Endothelial cell (in vitro differentiated cells): ENCODE data around the gene RPS6KA2. TPM values are rescaled to one million over a fixed set of nuclear protein-coding genes. Genes with fewer than 3 reads are reported as not detected.

Experiments used
- DNase-seq: peaks from one replicate; pipeline ENCODE4 v3.0.0; 2021; ENCODE audit warnings: low spot score
- H3K27ac Mint-ChIP-seq: one replicate; pipeline ENCODE4 v1.8.0; 2021; ENCODE audit warnings: mixed read lengths, inconsistent platforms; ENCODE audit not compliant: unreplicated experiment
- H3K27me3 Mint-ChIP-seq: one replicate; pipeline ENCODE4 v1.8.0; 2021; ENCODE audit warnings: mild to moderate bottlenecking, moderate library complexity, mixed read lengths, inconsistent platforms; ENCODE audit not compliant: unreplicated experiment
- H3K36me3 Mint-ChIP-seq: one replicate; pipeline ENCODE4 v1.8.0; 2021; ENCODE audit warnings: mild to moderate bottlenecking, low read depth, mixed read lengths, inconsistent platforms; ENCODE audit not compliant: unreplicated experiment
- H3K4me1 Mint-ChIP-seq: one replicate; pipeline ENCODE4 v1.8.0; 2021; ENCODE audit warnings: mild to moderate bottlenecking, mixed read lengths, inconsistent platforms; ENCODE audit not compliant: unreplicated experiment
- H3K4me3 Mint-ChIP-seq: one replicate; pipeline ENCODE4 v1.8.0; 2021; ENCODE audit warnings: mild to moderate bottlenecking, mixed read lengths, inconsistent platforms; ENCODE audit not compliant: unreplicated experiment
- H3K9me3 Mint-ChIP-seq: one replicate; pipeline ENCODE4 v1.8.0; 2021; ENCODE audit warnings: mixed read lengths, inconsistent platforms; ENCODE audit not compliant: unreplicated experiment
- CTCF ChIP-seq: fragments of 200-600 bp; sonication (generic); IDR thresholded peaks from one replicate; pipeline ENCODE4 v1.5.0; 2021; ENCODE audit warnings: antibody characterized with exemption; ENCODE audit not compliant: unreplicated experiment
- total RNA-seq: library from RNA; stranded (reverse); fragmentation: NEBNext Ultra II Directional; extraction: Animal tissue kit (Norgen Biotek cat#: 25700); gene quantifications from one replicate; pipeline ENCODE4 v1.2.1, GENCODE V29; 2021; ENCODE audit not compliant: unreplicated experiment

RPS6KA2 gene
- total RNA-seq, 1 donor from 2014 or later: 105 TPM

GRCh38 chr6:166616261-166617238, 10.5 kb downstream of the RPS6KA2 start:
- no peak for DNase-seq
- Mint-ChIP-seq H3K9me3 (no peaks in the 10 kb centered on the region), H3K4me1 (peaks cover 84% of the 10 kb centered on the region), H3K27ac (peak overlapping the region; percentile 74), H3K27me3 (peaks cover 15% of the 10 kb centered on the region), H3K4me3 (peak overlapping the region; percentile 65), H3K36me3 (peaks cover 44% of the 10 kb centered on the region)
- TF ChIP-seq CTCF: no peak

- no peak for TF ChIP-seq CTCF
- H3K4me1 Mint-ChIP-seq: peaks cover 89% of the 10 kb centered on the region
- no peak for DNase-seq
- H3K36me3 Mint-ChIP-seq: peaks cover 44% of the 10 kb centered on the region
- H3K9me3 Mint-ChIP-seq: no peaks in the 10 kb centered on the region
- H3K27me3 Mint-ChIP-seq: peaks cover 15% of the 10 kb centered on the region
- peak overlapping the region; percentile 98 for H3K27ac Mint-ChIP-seq
- H3K4me3 Mint-ChIP-seq: peak overlapping the region; percentile 86
Measured at GRCh38 chr6:166615059-166615770, 11.8 kb downstream of the RPS6KA2 start.

DNA sequence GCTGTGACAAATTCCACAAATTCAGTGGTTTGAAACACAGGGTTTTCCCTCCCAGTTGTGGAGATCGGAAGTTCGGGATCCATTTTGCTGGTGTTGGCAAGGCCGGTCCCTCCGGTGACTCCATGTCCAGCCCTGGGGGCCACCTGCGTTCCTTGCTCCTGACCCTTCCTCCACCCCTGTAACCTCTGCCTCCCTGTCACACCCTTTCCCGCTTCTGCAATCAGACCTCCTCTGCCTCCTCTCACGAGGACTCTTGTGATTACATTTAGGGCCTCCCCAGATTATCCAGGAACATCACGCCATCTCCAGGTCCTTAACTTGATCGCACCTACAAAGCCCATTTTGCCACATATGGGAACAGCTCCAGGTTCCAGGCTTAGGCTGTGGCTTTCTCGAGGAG, 12.5 kb downstream of the RPS6KA2 start:
- peak overlapping the region; percentile 98 for H3K27ac Mint-ChIP-seq

GRCh38 chr6:166614171-166614583, 12.9 kb downstream of the RPS6KA2 start:
- peaks cover 42% of the 10 kb centered on the region for H3K36me3 Mint-ChIP-seq
- peaks cover 13% of the 10 kb centered on the region for H3K27me3 Mint-ChIP-seq
- H3K27ac Mint-ChIP-seq: peak overlapping the region; percentile 98
- H3K9me3 Mint-ChIP-seq: no peaks in the 10 kb centered on the region
- TF ChIP-seq CTCF: no peak
- no peak for DNase-seq
- H3K4me3 Mint-ChIP-seq: peak overlapping the region; percentile 86
- peaks cover 85% of the 10 kb centered on the region for H3K4me1 Mint-ChIP-seq

More for the DNA sequence above, 12.5 kb downstream of the RPS6KA2 start:
- no peak for TF ChIP-seq CTCF
- Mint-ChIP-seq H3K4me1 (peaks cover 88% of the 10 kb centered on the region), H3K27me3 (peaks cover 13% of the 10 kb centered on the region), H3K4me3 (peak overlapping the region; percentile 86), H3K9me3 (no peaks in the 10 kb centered on the region), H3K36me3 (peaks cover 44% of the 10 kb centered on the region)
- DNase-seq: no peak
